Activated effector memory CD4-positive, alpha-beta T cell treated with Interleukin-2 at 50 U/mL for 16 hours (primary cell): ENCODE results near the gene LMAN1.
A peak's percentile ranks its signal among the peaks of the same experiment; 100 is the strongest.

ENCODE experiments used
- DNase-seq: peaks from one replicate; pipeline ENCODE4 v3.0.0-alpha.2; 2020

The LMAN1 gene, protein sequence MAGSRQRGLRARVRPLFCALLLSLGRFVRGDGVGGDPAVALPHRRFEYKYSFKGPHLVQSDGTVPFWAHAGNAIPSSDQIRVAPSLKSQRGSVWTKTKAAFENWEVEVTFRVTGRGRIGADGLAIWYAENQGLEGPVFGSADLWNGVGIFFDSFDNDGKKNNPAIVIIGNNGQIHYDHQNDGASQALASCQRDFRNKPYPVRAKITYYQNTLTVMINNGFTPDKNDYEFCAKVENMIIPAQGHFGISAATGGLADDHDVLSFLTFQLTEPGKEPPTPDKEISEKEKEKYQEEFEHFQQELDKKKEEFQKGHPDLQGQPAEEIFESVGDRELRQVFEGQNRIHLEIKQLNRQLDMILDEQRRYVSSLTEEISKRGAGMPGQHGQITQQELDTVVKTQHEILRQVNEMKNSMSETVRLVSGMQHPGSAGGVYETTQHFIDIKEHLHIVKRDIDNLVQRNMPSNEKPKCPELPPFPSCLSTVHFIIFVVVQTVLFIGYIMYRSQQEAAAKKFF

DNA sequence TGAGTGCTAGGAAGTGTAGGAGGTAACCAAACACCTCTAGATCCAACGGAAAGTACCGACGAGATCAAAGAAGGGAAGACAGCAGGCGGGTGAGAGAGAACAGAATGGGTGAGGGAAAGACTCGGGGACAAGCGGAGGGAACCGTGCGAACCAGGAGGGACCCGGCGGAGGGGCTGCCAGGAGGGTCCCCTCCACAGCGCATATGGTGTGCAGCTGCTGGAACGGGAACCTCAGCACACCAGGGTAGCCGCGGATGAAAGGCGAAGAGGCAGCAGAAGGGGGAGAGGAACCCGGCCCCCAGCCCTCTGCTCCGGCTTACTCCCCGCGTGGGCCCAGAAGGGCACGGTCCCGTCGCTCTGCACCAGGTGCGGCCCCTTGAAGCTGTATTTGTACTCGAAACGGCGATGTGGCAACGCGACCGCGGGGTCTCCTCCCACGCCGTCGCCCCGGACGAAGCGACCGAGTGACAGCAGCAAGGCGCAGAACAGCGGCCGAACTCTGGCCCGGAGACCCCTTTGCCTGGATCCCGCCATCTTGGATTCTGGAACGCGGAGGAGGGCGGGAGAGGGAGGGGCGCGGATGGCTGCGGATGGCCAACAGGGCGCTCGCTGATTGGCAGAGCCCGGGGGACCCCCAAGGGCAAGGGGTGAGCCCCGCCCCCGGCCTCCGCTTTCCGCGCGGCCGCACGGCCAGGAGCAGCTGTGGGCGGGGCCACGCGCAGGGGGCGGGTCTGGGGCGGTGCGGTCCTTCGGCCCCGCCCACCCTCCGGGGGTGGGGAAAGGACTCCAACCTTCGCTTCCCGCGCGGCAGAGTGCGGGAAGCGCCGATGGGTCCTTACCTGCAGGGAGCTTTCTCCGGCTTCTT is at the start of gene LMAN1:
TSS of gene LMAN1 (minus strand) at position 554 of the 864 bp plus-strand sequence. CDS start at position 533, 21 bp downstream.
- DNase-seq: peak; percentile 85

- DNase-seq: peak; percentile 50
These were observed 43.5 kb upstream of the LMAN1 start for GRCh38 chr18:59402432-59403090.

- no peak for DNase-seq
These were observed 41.3 kb upstream of the LMAN1 start for GRCh38 chr18:59400407-59400806.

DNA sequence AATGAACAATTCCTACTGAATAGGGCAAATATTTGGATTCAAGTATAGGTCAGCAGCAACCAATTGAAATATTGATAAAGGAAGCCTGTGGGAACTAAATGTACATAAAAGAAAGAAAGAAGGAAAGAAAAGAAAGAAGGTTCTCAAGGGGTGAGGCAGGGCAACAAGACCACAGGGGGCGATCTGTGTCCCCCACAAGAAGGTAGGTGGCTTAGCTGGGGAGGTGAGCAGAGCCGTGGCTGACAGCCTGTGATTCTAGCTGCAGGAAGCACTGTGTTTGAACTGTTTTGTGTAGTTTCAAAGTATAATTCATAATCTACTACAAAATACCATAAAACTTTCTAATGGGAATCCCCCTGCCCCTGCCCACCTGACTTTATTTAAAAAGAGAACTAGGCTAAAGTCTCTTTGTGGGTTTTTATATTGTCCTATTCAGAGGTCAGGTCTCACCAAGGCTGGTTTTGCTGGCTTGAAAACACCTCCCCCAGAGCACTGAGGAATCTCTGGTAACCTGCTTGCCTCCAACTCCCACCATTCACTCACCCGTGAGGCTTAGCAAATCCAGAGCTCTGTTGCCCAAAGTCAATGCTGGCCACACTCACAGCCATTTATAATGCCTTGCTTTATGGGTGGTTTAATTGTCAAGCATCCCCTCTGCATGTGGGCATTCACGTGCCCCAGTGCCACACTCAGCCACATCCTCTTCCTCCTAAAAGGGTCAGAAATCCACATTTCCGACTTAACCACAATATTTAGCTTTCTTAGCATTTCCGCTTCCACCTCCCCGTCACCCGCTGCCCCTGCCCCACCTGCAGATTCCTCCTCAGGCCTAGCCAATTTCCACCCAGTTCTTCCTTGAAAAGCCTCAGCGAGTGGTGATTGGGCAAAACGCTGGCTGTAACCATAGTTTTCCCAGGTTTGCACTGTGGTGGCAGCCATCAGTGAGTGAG is 36.4 kb upstream of the LMAN1 start:
- DNase-seq: no peak

GRCh38 chr18:59393381-59393780 is 34.3 kb upstream of the LMAN1 start:
- DNase-seq: no peak

- DNase-seq: no peak
These were observed 29.8 kb upstream of the LMAN1 start for GRCh38 chr18:59388817-59389216.

DNA sequence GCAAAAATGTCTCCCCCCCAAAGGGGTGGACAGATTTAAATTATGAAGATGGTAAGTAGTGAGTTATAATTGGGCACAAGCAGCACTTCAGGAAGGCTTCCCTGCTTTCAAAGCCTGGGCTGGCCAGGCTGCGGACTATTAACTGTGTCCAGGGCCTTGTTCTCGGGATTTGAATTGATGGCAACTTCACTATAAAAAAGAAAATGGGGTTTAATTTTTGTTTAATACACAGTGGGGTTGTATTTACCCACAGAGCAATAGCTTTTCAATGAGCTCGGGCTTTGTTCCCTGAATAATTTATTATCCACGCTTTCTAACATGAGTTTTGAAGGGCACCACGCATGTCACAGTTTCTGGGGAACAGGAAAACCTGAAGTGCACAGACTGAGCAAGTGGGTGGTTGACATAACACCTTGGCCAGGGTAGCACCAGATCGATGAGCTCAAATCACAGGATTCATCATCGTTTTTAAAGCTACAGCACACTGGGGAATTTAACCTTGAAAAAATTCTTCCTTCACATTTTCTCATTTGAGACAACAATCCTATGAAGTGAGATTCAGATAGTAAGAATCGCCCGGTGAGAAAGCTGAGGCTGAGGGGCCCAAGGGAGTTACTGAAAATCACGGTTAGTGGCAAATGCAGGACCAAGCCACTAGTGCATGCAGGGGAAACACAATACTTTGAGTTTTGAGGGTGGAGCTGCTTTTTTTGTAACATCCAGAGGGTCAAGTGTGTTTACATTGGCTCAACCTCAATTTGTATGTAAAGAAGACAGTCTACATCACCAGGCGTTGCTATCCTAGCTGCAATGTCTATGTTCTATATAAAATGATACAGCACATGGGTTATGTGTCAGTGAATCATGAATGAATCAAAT is 28.9 kb upstream of the LMAN1 start:
- no peak for DNase-seq

DNA sequence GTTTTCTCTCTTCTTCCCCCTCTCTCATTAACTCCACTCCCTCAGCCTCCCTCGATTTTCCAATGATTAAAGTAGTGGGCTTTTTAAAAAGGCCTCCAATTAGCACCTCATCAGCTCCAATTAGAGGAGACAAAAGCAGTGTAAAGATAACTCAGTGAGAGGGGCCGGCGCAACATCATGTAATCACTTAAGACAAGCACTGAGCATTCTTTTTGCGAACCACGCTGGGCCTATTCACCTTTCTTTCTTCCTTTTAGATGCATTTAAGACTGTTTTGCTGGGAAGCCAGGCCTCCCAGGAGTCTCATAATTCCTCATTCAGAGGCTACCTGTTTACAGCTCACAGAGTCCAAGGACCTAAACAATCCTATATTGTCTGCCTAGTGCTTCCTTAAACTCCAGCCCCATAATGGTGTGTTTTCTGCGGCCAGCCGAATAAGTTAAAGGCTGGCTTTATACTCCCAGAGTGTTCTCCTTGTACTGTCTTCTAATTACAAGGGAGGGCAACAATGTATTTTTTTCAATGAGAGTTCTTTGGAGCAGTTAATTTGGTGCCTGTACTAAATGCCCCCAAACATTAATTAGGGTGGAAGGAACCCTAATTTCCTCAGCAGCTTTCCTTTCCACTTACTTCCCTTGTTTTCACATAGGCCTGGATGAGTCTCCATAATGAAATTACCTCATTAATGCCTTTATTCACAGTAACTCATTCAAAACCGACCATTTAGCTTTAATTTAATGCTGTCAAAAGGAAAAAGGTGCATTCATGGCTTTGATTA is 28.0 kb upstream of the LMAN1 start:
- no peak for DNase-seq

GRCh38 chr18:59385191-59385590 is 26.1 kb upstream of the LMAN1 start:
- DNase-seq: no peak

DNA sequence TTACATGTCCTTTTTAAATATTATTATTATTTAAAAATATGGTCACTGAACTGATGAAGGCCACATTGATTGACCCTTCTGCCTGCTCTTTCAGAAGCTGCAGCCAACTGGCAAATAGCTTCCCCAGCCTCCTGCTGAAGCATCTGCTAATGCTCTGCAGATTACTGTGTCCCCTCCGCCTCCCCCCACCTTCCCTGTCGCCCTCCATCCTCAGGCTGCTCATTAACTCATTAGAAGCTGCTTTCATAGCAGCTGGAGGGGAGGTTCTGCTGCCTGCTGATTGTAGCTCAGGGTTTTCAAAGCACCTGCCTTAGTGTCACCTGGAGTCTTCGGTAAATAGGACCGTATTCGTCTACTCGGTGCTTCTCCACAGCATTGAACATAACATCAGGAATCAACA is 24.8 kb upstream of the LMAN1 start:
- DNase-seq: no peak

GRCh38 chr18:59382383-59382782 is 23.3 kb upstream of the LMAN1 start:
- DNase-seq: no peak

DNA sequence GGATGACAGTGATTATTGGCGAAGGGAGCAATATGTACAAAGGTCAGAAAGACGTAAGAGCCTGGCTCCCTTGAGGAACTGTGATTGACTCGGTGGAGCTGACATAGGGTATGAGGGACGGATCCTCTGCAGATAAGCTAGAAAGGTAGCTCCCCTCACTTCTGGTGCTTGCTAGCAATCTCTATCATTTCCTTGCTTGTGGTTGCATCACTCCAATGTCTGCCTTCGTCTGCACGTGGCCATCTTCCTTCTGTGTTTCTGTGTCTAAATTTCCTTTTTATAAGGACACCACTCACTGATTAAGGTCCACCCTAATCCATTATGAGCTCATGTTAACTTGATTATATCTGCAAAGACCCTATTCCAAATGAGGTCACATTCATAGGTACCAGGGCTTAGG is 22.9 kb upstream of the LMAN1 start:
- DNase-seq: no peak

- no peak for DNase-seq
These were observed 21.6 kb upstream of the LMAN1 start for GRCh38 chr18:59380706-59381105.

DNA sequence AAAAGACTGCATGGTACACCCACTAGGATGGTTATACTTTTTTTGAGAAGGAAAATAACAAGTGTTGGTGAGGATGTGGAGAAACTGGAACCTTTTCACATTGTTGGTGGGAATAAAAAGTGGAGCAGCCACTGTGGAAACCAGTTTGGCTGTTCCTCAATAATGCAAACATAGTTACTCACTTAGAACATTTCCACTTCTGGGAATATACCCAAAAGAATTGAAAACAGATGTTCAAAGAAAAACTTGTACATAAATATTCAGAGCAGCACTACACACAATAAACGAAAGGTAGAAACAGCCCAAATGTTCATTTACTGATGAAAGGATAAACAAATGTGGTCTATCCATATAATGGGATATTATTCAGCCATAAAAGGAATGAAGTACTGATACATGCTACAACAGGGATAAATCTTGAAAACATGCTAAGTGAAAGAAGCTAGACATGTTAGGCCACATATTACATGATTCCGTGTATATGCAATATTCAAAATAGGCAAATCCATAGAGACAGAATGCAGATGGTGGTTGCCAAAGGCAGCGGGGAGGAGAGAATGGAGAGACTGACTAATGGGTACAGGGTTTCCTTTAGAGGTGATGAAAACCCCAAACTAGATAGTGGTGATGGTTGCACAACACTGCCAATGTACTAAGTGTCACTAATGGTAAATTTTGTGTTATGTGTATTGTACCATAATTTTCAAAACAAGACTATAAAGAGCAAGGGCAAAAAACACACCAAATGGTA is 20.9 kb upstream of the LMAN1 start:
- no peak for DNase-seq

DNA sequence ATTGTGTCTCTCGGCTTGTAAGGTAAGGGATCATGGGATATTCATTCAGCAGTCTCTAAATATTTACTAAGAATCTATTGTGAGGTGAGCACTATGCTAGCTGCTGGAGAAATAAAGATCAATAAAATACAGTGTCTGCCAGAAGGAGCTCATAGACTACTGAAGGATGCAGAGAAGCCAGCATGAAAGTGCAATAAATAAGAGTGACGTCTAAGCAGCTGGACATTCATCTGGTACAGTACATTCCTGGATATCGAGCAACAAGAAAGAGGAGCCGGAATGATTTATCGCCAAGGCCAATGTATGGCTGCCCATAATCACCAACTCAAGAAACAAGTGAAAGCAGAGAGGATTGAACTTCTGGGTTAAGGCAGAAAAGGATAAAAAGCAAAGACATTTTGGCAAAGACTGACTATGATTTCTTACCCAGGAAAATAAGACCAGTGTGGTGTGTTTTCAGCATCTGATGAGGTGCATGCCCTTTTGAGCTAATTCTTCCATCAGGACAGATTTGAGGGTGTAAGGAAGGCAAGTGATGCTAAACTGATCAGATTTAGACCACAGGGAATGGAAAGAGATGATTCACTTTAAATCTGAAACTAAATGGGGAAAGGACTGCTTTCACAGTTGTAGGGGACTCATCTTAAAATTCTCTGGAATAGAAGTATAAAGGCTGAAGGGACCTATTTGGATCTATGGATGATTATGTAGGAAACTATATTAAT is 18.7 kb upstream of the LMAN1 start:
- DNase-seq: no peak

GRCh38 chr18:59376351-59376935 is 17.4 kb upstream of the LMAN1 start:
- no peak for DNase-seq

DNA sequence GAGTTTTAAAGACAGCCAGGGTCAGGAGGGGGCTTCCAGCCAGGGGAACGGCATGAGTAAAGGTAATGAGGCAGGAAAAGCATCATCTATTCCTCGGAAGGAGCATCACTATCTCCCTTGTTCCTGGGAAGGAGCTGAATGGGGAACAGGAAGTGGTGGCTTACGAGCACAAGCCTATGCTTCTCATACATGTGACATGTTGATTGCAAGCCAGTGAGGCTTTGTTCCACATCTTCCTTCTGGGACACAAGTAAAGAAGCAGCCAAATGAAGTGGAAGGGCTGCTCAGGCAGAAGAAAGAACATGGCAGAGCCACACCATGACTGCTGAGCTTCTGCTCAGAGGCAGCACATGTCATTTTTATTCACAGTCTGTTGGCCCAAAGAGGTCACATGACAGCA is 15.1 kb upstream of the LMAN1 start:
- DNase-seq: no peak

GRCh38 chr18:59372975-59373374 is 13.9 kb upstream of the LMAN1 start:
- no peak for DNase-seq
